ENCODE results near the gene ARPC1B. TPM values are rescaled to one million over a fixed set of nuclear protein-coding genes. Genes with fewer than 3 reads are reported as not detected.

Gene ARPC1B
- total and polyA plus RNA-seq, 9 of the 15 experiments (the other 6 are each of a cell fraction or from before 2014, with no cell fraction given): 6.7 to 357 (median 211) TPM

DNA sequence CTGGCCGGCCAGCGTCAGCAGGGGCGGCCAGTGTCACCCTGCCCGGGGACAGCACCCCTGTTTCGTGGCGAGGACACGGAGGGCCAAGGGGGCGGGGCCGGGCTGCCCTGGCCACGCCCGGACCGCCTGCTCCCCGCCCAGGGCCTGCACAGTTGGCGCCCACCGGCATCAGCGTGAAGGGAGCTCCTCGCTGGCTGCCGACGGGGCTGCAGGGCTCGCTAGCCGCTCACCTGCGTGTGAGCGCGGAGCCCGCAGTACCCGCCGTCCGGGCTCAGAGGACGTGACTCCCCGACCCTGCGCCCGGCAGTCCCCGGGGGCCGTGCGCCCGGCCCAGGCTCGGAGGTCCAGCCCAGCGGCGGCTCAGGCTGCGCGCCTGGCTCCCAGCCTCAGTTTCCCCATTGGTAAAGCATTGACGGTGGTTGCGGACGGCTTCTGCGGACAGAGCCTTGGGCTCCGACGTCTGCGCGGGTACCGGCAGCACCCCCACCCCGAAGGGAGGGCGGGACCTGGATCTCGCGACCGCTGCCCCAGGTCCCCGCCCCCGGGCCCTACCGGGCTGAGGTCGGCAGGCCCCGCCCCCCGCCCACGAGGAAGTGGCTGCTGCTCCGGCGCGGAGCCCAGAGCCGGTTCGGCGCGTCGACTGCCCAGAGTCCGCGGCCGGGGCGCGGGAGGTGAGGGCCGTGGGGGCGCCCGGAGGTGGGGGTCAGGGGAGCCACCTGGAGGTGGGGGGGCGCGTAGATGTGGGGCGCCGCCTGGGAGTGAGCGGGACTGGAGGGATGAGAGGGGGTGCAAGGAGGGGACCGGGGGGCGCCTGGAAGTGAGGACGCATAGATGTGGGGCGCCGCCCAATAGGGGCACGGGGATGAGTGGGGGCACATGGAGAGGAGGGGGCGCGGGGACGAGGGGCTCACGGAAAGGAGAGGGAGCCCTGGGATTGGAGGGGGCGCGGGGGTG, at the start of gene ARPC1B (continued):
- TF ChIP-seq, protein P1, sequence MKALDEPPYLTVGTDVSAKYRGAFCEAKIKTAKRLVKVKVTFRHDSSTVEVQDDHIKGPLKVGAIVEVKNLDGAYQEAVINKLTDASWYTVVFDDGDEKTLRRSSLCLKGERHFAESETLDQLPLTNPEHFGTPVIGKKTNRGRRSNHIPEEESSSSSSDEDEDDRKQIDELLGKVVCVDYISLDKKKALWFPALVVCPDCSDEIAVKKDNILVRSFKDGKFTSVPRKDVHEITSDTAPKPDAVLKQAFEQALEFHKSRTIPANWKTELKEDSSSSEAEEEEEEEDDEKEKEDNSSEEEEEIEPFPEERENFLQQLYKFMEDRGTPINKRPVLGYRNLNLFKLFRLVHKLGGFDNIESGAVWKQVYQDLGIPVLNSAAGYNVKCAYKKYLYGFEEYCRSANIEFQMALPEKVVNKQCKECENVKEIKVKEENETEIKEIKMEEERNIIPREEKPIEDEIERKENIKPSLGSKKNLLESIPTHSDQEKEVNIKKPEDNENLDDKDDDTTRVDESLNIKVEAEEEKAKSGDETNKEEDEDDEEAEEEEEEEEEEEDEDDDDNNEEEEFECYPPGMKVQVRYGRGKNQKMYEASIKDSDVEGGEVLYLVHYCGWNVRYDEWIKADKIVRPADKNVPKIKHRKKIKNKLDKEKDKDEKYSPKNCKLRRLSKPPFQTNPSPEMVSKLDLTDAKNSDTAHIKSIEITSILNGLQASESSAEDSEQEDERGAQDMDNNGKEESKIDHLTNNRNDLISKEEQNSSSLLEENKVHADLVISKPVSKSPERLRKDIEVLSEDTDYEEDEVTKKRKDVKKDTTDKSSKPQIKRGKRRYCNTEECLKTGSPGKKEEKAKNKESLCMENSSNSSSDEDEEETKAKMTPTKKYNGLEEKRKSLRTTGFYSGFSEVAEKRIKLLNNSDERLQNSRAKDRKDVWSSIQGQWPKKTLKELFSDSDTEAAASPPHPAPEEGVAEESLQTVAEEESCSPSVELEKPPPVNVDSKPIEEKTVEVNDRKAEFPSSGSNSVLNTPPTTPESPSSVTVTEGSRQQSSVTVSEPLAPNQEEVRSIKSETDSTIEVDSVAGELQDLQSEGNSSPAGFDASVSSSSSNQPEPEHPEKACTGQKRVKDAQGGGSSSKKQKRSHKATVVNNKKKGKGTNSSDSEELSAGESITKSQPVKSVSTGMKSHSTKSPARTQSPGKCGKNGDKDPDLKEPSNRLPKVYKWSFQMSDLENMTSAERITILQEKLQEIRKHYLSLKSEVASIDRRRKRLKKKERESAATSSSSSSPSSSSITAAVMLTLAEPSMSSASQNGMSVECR (CRISPR knock-in tag; IDR thresholded peaks at IDR 0.05): 0 out of 2 replicates have a peak, but pooled peaks have one; percentile 55
- TF ChIP-seq, protein P2, sequence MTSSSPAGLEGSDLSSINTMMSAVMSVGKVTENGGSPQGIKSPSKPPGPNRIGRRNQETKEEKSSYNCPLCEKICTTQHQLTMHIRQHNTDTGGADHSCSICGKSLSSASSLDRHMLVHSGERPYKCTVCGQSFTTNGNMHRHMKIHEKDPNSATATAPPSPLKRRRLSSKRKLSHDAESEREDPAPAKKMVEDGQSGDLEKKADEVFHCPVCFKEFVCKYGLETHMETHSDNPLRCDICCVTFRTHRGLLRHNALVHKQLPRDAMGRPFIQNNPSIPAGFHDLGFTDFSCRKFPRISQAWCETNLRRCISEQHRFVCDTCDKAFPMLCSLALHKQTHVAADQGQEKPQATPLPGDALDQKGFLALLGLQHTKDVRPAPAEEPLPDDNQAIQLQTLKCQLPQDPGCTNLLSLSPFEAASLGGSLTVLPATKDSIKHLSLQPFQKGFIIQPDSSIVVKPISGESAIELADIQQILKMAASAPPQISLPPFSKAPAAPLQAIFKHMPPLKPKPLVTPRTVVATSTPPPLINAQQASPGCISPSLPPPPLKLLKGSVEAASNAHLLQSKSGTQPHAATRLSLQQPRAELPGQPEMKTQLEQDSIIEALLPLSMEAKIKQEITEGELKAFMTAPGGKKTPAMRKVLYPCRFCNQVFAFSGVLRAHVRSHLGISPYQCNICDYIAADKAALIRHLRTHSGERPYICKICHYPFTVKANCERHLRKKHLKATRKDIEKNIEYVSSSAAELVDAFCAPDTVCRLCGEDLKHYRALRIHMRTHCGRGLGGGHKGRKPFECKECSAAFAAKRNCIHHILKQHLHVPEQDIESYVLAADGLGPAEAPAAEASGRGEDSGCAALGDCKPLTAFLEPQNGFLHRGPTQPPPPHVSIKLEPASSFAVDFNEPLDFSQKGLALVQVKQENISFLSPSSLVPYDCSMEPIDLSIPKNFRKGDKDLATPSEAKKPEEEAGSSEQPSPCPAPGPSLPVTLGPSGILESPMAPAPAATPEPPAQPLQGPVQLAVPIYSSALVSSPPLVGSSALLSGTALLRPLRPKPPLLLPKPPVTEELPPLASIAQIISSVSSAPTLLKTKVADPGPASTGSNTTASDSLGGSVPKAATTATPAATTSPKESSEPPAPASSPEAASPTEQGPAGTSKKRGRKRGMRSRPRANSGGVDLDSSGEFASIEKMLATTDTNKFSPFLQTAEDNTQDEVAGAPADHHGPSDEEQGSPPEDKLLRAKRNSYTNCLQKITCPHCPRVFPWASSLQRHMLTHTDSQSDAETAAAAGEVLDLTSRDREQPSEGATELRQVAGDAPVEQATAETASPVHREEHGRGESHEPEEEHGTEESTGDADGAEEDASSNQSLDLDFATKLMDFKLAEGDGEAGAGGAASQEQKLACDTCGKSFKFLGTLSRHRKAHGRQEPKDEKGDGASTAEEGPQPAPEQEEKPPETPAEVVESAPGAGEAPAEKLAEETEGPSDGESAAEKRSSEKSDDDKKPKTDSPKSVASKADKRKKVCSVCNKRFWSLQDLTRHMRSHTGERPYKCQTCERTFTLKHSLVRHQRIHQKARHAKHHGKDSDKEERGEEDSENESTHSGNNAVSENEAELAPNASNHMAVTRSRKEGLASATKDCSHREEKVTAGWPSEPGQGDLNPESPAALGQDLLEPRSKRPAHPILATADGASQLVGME (CRISPR knock-in tag; IDR thresholded peaks at IDR 0.05): peak; percentile 65; the same call in 1 of the 2 replicates
- no peak for TF ChIP-seq HEY1 (CRISPR knock-in tag; IDR thresholded peaks at IDR 0.05; ENCODE audit: borderline replicate concordance)
- no peak for TF ChIP-seq SMARCA5 (IDR thresholded peaks at IDR 0.05)
- no peak for TF ChIP-seq MAFF (IDR thresholded peaks at IDR 0.05; ENCODE audit: low read length)
- TF ChIP-seq ZFP1 (CRISPR knock-in tag; IDR thresholded peaks at IDR 0.05): no peak
- TF ChIP-seq, protein P3, sequence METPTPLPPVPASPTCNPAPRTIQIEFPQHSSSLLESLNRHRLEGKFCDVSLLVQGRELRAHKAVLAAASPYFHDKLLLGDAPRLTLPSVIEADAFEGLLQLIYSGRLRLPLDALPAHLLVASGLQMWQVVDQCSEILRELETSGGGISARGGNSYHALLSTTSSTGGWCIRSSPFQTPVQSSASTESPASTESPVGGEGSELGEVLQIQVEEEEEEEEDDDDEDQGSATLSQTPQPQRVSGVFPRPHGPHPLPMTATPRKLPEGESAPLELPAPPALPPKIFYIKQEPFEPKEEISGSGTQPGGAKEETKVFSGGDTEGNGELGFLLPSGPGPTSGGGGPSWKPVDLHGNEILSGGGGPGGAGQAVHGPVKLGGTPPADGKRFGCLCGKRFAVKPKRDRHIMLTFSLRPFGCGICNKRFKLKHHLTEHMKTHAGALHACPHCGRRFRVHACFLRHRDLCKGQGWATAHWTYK (CRISPR knock-in tag; IDR thresholded peaks at IDR 0.05): 0 out of 2 replicates have a peak, but pooled peaks have one; percentile 22
- TF ChIP-seq, protein P4, sequence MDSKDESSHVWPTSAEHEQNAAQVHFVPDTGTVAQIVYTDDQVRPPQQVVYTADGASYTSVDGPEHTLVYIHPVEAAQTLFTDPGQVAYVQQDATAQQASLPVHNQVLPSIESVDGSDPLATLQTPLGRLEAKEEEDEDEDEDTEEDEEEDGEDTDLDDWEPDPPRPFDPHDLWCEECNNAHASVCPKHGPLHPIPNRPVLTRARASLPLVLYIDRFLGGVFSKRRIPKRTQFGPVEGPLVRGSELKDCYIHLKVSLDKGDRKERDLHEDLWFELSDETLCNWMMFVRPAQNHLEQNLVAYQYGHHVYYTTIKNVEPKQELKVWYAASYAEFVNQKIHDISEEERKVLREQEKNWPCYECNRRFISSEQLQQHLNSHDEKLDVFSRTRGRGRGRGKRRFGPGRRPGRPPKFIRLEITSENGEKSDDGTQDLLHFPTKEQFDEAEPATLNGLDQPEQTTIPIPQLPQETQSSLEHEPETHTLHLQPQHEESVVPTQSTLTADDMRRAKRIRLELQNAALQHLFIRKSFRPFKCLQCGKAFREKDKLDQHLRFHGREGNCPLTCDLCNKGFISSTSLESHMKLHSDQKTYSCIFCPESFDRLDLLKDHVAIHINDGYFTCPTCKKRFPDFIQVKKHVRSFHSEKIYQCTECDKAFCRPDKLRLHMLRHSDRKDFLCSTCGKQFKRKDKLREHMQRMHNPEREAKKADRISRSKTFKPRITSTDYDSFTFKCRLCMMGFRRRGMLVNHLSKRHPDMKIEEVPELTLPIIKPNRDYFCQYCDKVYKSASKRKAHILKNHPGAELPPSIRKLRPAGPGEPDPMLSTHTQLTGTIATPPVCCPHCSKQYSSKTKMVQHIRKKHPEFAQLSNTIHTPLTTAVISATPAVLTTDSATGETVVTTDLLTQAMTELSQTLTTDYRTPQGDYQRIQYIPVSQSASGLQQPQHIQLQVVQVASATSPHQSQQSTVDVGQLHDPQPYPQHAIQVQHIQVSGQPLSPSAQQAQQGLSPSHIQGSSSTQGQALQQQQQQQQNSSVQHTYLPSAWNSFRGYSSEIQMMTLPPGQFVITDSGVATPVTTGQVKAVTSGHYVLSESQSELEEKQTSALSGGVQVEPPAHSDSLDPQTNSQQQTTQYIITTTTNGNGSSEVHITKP (IDR thresholded peaks at IDR 0.05; ENCODE audit: partially characterized antibody): peak; percentile 6
- TF ChIP-seq HDAC1 (IDR thresholded peaks at IDR 0.05): 0 out of 4 replicates have a peak, but pooled peaks have one; percentile 32 to 41
- no peak for TF ChIP-seq KDM2B (CRISPR knock-in tag; IDR thresholded peaks at IDR 0.05)

Measured in K562 (cell line).